GM15510 (cell line): ENCODE results near the gene TBC1D10A.

Experiments used
- POLR2A ChIP-seq: IDR thresholded peaks from 3 replicates; pipeline ENCODE4 v1.6.1; 2011; ENCODE audit warnings: borderline replicate concordance; ENCODE audit not compliant: insufficient read length; ENCODE audit errors: extremely low read depth

TBC1D10A gene

DNA sequence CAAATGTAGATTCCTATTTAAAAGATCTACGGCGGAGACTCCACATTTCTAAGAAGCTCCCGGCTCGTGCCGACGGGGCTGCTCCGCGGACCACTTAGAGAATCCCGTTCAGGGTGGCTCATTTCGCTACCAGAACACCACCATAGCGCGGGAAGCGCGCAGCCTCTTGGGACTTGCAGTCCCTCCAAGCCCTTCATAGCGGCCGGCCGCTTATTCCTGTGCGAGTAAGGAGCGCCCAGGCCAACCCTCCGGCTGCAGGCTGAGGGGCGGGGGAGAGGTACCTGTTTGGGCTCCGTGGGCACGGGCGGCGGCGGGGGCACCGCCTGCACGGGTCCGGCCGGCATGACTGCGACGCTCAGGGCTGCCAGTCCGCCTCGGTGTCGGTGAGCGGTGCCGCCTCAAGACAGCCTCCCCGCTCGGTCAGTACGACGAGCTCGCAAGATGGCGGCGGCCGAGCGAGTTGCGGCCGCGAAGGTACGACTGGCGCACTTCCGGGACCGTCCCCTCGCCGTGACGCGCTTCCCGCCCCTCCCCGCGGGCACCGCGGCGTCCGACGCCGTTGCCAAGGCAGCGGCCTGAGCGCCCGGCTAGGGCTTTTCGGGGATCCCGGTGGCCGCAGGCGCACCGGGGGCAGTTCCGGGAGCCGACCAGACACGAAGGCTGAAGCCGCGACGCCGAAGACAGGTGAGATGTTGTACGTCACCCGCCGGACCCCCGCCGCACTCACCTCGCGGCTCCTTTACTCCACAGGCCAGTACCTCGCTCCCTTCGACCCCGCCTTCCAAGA, 29.9 kb upstream of the TBC1D10A start, which contains the start of the genes CCDC157 and SF3A1:
TSS of gene CCDC157 (plus strand) at position 559 of the 787 bp plus-strand sequence. CDS start 8,994 bp downstream, outside the sequence.
TSS of gene SF3A1 (minus strand) at position 446 of the 787 bp plus-strand sequence. CDS start at position 344, 102 bp downstream.
- TF ChIP-seq POLR2A = peak; percentile 94

DNA sequence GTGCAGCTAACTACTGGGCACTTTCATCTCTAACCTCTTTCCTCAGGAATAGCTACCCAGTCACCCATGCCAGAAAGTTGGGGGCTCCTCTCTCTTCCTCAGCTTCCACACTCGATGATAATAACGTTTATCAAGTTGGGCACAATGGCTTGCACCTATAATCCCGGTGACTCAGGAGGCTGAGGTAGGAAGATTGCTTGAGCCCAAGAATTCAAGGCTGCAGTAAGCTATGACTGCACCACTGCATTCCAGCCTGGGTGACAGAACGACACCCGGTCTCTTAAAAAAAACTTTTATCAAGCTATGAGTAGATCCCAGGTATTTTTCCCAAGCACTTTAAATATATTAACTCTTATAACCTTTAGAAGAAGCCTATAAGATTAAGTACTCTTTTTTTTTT, 27.9 kb upstream of the TBC1D10A start:
- TF ChIP-seq POLR2A = no peak

DNA sequence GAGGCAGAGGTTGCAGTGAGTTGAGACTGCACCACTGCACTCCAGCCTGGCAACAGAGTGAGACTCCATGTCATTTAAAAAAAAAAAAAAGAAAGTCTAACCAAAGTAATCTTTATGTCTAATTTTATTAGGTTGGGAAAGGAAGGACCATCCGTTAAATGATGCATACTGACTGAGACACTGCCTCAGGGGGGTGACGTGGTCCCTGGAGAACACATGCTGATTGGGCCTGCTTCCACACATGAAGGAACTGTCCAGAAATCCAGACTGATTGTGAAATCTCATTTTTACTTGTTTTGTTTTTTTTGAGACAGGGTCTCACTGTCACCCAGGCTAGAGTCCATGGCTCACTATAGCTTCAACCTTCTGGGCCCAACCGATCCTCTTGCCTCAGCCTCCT, 24.5 kb upstream of the TBC1D10A start:
- no peak for TF ChIP-seq POLR2A

DNA sequence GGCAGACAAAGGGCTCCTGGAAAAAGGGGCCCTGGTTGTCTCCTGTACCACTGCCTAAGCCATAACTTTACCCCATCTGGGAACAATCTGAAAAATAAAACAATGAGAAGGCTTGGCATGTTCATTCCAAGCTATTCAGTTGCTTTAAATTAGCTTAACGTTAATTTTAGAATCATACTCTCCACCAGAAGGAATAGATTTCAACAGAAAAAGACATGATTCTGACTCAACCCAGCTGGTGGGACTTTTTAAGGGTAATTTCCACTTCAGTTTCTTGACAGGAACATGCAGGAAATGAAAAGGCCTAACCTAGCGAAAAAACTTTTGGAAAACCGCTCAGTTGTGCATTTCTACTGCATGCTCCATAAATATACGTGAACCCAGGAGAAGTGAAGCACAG, 22.1 kb upstream of the TBC1D10A start:
- TF ChIP-seq POLR2A = no peak

DNA sequence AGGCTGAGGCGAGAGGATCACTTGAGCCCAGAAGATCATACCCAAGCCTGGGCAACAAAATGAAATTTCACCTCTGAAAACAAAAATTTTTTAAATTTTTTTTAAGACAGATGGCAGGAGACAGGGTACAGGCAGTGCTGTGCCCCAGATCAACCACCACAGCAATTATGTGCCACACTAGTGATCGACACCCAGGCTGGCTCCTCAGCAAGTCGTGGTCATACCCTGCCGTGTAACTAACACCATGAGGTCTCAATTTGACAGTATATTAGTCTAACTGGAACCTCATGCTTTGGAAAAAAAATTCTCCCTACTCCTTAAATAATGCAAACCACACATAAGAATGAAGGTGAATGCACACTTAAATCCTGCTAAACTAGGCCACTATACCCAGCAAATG, 21.7 kb upstream of the TBC1D10A start:
- no peak for TF ChIP-seq POLR2A

DNA sequence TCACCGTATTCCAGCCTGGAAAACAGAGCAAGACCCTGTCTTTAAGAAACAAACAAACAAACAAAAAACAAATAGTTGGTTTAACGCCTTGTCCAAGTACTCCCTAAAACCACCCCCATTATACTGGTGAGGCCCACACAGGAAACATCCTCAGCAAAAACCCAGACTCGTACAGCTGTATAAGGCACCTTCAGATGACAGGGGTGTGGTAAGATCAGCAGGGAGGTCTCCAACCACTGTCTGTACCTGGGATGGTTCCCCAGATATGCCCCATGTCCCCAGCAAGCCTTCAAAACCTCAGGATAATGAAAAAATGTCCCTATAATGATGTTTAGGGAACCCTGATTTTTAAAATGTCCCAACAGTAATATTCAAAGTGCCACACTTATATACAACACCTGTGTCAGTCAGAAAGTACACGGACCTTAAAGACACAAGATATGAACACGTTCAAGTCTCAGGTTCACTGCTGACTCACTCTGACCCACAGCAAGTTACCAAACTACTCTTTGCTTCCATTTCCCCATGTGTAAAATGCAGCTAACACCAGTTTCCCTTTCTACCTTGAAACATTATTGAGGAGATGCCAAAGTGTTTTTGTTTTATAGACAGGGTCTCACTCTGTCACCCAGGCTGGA, 20.6 kb upstream of the TBC1D10A start:
- no peak for TF ChIP-seq POLR2A

DNA sequence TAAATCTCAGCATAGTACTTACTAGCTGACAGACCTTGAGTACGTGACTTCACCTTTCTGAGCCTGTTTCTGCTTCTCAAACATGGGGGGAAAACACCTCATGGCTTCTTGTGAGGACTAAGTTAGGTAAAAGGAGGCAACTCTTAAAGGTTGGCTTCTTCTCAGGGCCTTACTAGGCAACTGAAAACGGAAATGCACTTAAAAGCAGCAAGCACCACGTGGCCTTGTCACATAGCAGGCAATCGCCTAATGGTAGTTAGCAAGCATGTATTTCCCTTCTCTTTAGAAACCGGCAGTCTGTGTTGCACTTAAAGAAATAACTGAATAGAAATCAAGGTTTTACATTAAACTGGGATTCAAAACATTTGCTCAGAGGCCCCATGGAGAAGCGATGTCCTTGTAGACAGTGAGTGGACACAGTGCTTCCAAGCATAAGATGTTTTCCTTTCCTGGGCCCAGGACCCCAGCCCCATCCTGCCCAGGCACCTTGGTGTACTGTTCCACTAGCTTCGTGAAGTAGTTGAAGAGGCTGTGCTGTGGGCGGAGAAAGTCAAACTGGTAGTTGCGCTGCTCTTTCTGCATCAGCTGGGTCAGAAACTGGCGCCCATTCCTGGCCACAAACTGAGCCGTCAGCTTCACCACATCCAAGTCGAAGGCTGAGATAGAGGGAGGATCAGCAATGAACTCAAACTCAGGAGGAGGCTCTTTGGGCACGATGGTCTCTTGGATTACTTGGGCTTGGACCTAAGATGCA, 17.9 kb upstream of the TBC1D10A start:
- no peak for TF ChIP-seq POLR2A

DNA sequence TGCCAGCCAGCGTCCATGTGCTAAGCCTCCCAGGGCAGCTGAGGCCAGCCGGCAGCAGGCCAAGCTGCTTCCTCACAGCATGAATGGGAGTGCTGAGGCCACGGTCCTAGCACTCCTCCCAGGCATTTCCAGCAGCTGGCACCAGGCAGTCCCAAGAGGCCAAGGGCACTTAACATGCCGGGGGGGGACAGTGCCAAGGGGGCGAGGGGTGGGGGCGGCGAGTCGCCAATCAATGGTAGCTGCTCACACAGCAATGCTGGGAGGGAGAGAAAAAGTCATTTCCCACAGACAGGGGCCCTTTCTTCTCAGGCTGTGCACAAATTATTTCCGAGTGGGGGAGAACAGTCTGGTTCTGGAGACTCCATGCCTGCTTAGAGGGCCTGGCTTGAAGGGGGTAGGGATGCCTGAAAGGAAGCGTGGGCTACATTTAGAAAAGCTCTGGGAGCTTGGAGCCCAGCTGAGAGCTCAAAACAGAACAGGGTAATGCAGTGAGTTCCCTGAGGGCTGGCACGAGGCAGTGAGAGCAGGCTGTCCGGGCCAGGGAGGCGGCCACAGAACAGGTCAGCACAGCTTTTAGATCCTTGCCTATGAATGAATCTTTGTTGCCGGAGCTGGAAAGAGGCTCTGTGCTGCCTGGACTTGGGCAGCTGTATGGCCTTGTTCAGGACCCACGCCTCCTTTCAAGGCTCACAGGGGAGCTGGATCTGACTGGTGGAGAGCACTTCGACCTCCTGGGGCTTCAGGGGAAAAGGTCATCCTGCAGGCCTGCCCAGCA, 14.4 kb upstream of the TBC1D10A start:
- no peak for TF ChIP-seq POLR2A

DNA sequence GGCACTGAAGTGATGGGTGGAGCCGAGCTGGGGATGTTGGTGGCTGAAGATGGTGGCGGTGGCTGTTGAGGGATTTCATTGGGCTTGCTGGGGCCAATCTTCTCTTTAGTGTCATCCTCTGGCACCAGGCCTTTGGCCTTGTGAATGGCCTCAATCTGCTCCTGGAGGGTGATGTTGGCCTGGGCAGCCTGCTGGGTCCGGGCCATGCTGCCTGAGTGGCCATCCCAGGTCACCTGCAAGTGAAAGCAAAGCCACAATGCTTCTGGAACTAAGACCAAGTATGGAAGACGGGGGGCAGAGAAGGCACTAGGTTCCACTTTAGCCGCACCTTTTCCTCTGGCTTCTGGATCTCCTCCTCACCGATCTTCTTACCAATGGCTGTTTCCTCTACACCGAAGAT, 12.1 kb upstream of the TBC1D10A start:
- no peak for TF ChIP-seq POLR2A

DNA sequence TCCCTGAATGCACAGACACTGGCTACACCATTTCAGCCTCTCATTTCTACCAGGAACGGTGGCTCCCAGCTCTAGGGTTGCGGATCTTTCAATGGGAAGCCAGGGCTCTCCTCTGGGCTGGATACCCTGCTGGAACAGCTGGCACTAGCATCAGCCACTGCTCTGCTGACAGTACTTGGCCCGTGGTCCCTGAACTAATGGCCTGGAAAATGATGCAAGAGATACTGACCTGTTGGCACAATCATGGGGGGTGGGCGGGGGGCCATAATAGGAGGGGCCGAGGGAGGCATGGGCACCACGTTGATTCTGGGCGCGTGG, 10.7 kb upstream of the TBC1D10A start:
- no peak for TF ChIP-seq POLR2A

DNA sequence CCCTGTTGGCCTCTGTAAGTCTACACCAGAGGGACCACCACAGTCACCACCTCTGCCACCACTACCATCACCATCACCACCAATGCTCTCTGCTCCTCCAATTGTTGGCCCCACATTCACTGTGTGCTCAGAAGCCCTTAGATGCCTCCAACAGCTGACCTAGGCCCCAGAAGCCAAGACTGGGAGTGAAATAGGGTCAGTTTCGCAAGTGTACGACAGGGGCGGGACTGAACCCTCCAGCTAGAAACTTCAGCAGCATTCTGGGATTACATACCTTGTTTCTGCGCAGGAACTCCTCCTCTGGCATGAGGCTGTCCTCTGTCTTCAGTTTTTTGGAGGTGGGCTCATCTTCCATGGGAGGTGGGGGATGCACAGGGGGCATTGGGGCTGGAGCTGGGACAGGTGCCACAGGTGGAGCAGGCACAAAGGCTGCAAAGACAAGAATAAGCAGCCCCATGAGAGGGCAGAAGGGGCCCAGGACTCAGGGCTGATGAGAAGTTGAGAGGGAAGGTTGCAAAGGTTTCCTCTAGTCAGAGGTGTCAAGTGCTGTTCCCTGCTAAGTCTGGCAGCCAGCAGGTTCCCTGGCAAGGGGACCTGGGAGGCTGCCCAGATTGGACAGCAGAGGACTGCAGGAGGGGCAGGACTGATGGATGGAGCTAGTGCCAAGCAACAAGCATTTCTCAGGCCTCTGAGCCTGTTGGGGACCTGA, 10.2 kb upstream of the TBC1D10A start:
- no peak for TF ChIP-seq POLR2A

DNA sequence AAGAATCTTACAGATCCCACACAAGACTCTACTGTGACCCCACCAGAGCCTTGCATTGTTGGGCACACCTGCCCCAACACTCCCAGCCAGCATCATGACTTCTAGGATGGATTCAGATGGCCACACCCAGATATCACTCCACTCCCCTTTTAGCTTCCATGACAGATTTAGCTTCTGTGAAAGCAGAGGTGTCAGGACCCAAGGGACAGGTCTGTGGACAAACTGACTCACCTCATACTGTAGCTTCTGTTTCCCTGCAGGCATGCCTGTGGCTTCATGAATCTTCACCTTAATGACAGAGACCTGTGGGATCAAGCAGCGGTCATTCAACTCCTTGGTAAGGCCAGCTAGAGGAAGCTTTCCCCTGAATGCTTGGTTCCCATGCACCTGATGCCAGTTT, 8.5 kb upstream of the TBC1D10A start:
- no peak for TF ChIP-seq POLR2A

DNA sequence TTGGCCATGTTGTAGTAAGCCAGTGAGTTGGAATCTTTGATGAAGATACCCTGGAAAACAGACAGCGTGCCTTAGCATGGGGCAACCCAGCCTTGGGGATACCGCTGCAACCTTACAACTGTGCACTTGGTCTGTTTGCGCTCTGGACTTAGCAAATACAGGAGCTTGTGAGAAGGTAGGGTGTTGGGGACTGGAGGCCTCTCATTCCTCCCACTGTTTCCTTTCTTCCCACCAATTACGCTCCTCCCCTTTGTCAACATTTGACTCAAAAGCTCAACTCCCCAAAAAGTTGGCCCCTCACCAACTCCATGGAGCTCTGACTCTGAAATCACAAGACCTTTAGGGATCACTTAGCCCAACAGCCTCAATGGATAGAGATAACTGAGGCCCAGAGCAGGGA, 7.9 kb upstream of the TBC1D10A start:
- TF ChIP-seq POLR2A = no peak

DNA sequence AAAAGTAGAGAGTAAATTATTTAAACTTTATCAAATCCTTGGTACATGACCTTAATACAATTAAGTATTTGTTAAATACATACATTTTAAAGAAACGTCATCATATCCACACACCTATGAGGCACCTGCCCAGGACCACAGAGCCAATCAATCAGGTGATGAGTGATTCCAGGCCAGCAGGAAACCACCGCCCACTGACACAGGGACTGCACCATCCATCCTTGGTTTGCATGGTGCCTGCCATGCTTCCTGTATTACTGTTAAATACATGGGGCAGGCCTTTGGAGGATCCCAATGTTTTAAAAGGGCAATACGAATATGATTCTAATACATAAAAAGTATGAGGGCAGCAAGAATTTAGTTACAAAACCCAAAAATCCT, 7.0 kb upstream of the TBC1D10A start:
- no peak for TF ChIP-seq POLR2A

DNA sequence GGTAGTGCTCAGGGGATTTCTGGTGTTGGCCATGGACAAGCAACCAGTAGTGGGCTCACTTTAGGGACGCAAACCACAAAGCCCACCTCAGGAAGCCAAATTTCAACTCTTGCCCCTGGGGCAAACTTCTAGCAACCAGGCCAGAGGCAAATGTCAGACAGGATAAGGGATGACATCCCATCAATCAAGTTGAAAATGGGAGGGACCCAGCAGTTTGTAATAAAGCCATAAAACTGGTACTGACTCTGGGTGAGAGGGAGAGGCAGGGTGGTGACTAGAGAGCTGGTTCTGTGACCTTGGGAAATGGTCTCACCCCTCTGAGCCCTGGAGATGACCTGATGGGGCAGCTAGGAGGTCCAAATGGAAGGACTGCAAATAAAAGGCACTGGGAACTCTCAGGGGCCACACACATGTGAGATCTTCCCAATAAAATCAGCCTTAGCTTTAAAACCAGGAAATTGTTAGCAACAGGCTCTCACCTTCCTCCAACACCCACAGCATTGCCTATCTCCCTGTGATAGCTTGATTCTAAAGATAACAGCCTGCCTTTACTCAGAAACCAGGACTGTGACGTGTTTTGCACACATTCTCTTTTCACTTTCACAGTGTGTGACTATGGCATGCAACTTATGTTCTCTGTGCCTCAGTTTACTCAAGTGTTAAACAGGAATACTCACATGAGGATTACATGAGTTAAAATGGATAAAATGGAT, 6.4 kb upstream of the TBC1D10A start:
- TF ChIP-seq POLR2A = no peak

DNA sequence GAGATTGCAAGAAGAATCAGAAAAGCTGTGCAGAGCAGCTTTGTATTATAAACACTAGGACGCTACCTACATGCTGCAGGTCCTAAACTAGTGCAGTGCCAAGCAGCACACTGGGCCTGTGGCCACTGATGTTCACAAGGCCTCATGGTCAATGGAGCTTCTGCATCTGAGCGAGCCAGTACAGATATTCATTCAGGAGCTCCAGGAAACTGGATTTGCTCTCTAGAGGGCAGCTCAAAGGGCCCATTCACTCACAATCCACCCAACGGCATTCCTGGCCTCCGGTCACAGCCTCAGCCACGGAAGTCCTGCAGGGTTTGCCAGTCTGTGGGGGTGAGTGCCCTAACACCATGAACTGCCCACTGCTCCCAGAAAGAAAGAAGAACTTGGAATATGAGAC, 5.8 kb upstream of the TBC1D10A start:
- TF ChIP-seq POLR2A = no peak
